Stomach (tissue), 4 donors: Measurements from ENCODE around the gene CCDC13.

ENCODE experiments used
- CTCF ChIP-seq, 7 experiments: fragments of 450-650 bp in 4 of 7; fragments of 200-600 bp in 3 of 7; sonication (generic) in 3 of 7; IDR thresholded peaks; one replicate each; pipeline ENCODE4 v1.5.1; 2016 to 2019; ENCODE audit warnings: antibody characterized with exemption in 7 of 7, control low read depth in 2 of 7, mild to moderate bottlenecking in 1 of 7
- EP300 ChIP-seq: sonication (generic); formaldehyde crosslinking; IDR thresholded peaks from one replicate; pipeline ENCODE4 v1.6.1; 2017; ENCODE audit warnings: antibody characterized with exemption

DNA sequence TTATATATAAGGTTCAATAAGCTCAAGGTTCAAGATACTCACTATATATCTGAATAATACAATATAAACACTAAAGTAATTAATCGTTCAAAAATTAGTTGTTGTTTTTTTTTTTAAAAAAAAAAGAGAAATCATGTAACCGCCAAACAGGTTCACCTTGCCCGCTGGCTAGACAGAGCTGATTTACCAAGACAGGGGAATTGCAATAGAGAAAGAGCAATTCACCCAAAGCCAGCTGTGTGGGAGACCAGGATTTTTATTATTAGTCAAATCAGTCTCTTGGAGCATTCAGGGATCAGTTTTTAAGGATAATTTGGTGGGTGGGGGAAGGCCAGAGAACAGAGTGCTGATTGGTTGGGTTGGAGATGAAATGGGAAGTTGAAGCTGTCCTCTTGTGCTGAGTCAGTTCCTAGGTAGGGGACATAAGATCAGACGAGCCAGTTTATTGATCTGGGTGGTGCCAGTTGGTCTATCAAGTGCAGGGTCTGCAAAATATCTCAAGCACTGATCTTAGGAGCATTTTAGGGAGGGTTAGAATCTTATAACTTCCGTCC lies 23.4 kb upstream of the CCDC13 start:
- TF ChIP-seq EP300 (no peak), CTCF (IDR thresholded peaks at IDR 0.05) (no peak)
